Globus pallidus (tissue), 1 donor: ENCODE results near the gene DFFB.

Source experiments
- DNase-seq: peaks from one replicate; pipeline ENCODE4 v3.0.0-alpha.2; 2015; ENCODE audit warnings: low spot score

The DFFB gene

DNA sequence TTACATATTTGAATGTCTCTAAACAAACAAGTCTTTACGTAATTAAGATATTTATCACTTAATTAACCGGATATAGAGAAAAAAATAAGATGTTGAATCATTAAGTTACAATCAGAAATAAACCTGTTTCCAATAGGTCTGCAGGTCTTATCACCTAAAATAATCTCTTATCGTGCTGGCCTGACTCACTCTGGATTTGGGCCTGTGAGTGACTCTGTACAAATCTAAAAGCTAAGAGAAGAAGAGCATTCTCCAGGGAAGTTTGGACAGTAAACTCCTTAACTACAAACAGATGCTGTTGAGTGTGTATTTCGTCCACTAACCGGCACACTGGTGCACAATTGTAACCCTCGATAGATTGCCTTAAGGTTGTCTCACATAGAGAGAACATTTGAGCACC lies 25.6 kb upstream of the DFFB start:
- no peak for DNase-seq

DNA sequence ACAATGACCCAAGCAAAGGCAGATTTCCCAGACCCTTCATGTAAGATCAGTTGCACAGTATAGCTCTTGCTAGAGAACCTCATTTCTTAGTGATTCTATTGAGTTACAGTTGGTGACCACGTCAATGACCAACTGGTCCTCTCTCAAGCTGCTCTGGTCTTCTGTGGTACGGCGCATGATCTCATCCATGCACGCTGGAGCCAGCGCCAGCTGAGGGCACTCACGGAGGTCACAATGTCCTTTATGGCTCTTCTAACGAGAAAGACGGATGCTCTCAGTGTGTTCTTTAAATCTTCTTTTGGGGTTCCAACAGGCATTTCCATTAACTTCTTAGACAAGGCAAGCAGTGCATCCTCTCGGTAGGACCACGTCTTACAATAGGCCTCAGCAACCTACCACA lies 22.6 kb upstream of the DFFB start:
- no peak for DNase-seq

GRCh38 chr1:3836421-3836820 lies 20.9 kb upstream of the DFFB start:
- no peak for DNase-seq

- DNase-seq = no peak
These were observed 20.1 kb upstream of the DFFB start for GRCh38 chr1:3837200-3837599.

DNA sequence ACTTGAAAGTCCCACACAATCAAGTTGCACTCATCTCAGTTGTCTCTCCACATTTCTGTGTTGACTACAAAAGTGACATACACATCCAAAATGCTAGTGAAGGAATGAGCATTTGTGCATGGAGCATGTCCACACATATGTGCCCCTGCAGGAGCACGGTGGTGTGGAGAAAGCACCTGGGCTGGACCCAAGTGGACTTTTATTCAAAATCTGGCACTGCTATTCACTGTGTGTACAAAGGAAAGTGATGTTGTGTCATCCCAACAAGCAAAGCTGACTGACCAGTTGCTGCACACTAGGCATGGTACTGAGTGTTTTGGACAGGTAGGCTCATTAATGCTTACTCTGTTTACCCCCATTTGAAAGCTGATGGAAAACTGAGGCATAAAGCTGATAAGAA lies 19.6 kb upstream of the DFFB start:
- DNase-seq = no peak

DNA sequence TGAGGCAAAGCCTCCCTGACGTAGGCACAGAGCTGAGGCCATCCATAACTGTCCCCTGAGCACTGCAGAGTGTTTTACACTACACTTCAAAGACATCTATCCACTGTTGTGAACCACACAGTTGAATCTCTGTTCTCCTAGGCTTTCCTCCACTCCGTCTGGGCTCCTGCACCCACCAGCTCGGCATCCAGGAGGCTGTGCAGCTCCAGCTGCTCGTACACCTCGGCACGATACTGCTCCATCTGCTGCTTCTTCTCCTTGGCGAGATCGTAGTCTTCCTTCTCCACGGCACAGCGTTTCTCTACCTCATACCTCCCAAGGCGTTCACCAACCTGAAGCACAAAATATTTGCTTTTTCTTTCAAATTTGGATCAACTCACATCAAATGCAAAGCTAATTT lies 18.5 kb upstream of the DFFB start:
- no peak for DNase-seq

GRCh38 chr1:3841491-3841890 lies 15.8 kb upstream of the DFFB start:
- DNase-seq = no peak

DNA sequence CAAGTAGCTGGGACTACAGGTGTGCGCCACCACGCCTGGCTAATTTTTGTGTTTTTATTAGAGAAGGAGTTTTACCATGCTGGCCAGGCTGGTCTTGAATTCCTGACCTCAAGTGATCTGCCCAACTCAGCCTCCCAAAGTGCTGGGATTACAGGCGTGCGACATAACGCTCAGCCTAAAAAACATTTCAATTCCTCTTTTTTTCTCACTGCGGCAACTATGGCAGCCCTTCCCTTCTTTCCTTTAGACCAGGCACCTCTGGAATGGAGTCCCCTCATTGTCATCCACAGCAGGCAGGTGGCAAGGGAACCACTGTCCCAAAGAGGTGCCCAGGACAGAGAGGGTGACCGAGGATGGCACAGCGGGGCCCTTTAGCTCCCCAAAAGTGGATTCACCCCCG lies 14.4 kb upstream of the DFFB start:
- no peak for DNase-seq

DNA sequence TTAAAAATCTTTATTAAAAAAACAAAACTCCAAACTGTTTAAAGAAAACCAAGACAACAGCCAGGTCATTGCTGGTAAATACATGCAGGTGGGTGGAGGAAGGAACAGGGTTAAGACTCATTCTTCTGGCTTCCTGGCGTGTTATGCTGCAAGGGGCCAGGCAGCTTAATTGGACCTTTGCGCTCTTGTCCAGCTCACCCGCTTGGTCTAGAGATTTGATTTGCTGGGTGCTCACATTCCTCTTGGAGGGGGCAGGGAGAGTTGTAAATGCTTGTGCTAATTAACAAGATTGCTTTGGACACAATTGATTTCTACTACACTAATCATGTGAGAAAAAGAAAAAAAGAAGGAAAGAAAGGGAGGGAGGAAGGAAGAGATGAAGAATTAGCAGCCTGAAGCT lies 10.7 kb upstream of the DFFB start:
- DNase-seq = no peak

DNA sequence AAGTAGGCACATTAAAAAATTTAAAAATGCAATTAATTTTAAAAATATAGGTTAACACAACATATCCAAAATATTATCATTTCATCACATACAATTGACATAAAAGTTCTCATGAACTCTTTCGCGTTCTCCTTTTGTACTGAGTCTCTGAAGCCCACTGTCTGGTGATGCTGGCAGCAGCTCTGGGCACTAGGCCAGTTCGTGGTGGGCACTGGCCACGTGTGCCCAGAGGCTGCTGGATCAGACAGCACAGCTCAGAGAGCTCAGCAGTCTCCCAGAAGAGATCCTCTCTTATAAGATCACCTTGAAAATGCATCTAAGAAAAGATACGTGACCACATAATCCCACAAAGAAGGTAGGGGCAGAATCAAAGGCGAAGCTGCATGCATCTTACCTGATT lies 10.2 kb upstream of the DFFB start:
- no peak for DNase-seq

GRCh38 chr1:3850857-3851256 lies 6.4 kb upstream of the DFFB start:
- no peak for DNase-seq

DNA sequence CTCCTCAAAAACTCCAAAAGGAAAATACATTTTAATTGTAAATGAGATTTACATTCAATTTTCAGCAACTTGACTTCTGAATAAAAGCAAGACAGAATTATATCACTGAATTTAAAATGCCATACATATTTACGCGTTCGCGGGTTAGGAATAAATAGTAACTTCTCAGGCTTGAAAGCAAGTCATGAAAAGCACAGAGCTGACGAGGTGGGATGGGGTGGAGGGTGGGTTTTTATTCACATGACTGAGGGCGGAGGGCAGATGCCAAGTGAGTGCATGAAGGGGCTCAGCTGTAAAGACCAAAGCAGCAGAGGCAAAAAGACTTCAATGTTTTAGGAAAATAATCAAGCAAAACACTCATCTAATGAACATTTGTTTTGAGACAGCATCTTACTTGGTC lies 6.0 kb upstream of the DFFB start:
- no peak for DNase-seq

- DNase-seq = no peak
These were observed 5.2 kb upstream of the DFFB start for GRCh38 chr1:3852091-3852490.

- no peak for DNase-seq
These were observed 4.4 kb upstream of the DFFB start for GRCh38 chr1:3852711-3853485.

DNA sequence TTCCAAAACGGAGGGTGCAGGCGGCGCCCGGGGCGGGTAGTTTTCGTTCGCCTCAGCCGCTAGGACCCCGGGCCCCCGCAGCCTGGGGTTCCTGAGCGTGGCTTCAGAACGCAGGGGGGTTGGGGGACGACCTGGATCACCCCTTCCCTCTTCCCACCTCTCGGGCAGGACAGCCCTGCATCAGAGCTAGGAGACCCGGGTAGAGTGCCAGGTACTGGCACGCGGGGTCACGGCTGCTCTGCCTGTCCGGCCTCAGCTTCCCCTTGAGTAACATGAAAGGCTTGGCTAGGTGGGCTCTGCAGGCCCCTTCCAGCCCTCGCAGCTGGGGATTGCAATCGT lies 484 bp downstream of the DFFB start:
- no peak for DNase-seq

GRCh38 chr1:3858231-3858981 lies 1.1 kb downstream of the DFFB start:
- DNase-seq = peak; percentile 64

DNA sequence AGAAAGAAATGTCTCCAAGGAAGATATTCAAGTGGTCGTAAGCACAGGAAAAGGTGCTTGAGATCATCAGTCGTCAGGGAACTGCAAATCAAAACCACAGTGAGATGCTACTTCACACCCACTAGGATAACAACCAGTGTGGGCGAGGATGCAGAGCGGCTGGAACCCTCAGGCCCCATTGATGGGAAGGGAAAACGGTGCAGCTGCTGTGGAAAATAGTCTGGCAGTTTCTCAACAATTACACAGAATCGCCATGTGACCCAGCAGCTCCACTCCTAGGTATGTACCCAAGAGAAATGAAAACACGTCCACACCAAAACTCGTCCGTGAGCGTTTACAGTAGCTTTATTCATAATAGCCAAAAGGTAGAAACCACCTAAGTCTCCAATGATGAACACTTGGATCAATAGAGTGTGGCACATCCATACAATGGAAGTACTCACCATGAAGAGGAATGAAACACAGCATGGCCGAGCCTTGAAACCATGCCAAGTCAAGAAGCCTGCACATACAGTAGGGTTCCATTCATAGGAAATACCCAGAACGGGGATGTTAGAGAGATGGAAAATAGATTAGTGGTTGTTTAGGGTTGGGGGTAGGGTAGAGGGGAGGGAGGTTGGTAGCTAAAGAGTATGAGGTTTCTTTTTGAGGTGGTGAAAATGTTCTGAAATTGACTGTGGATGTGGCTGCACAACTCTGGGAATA lies 6.1 kb downstream of the DFFB start:
- peak; percentile 79 for DNase-seq

DNA sequence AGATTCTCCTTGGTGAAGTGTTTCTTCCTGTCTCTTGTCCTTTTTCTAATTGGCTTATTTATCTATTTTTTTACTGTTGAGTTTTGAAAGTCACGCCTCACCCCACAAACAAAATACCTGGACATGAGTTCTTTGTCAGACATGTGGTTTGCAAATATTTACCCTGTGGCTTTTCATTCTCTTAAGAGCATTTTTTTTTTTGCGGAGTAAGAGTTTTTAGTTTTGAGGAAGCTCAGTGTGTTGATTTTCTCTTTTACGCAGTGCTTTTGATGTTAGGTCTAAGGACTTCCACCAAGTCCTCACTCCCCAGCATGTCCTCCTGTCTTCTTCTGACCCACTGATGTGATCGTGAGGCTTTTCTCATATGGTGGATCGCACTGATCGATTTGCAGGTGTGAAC lies 7.6 kb downstream of the DFFB start:
- DNase-seq = no peak

- DNase-seq = no peak
These were observed 8.4 kb downstream of the DFFB start for GRCh38 chr1:3865606-3866160.

DNA sequence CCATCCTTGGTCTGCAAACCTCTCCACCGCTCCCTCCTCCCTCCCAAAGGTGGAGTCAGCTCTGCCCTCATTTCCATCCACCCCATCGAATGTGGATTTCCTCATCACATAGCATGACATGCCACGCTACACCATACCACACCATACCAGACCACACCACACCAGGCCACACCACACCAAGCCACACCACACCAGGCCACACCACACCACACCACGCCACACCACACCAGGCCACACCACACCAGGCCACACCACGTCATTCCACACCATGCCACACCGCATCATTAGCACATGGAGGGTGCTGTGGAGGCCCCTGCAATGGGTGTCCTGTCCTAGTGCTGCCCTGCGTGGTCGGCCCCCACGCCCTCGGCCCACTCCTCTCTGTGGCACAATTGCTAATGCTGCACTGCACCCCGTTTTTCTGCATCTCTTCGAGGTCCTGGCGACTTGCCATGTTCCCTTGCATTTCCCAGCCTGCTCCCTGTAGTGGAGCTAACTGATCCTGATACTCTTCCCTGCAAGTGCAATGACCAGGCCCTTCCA lies 11.3 kb downstream of the DFFB start:
- DNase-seq = no peak

- no peak for DNase-seq
These were observed 12.6 kb downstream of the DFFB start for GRCh38 chr1:3869751-3870301.

DNA sequence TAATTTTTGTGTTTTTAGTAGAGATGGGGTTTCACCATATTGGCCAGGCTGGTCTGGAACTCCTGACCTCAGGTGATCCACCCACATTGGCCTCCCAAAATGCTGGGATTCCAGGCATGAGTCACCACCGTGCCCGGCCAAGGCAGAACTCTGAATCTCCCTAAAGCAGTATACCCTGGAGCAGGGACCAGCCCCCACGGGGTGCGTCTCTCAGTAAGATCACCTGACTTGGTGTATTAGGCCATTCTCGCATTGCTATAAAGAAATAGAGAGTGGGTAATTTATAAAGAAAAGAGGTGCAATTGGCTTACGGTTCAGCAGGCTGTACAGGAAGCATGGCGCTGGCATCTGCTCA lies 14.2 kb downstream of the DFFB start:
- DNase-seq = no peak
